B cell (primary cell): ENCODE measurements around the gene FAM180B.

Experiments
- EZH2 ChIP-seq: IDR thresholded peaks from 2 replicates; pipeline ENCODE4 v1.6.1; 2012; ENCODE audit warnings: borderline replicate concordance, low read depth, mild to moderate bottlenecking, moderate library complexity, low read length; ENCODE audit not compliant: insufficient read depth, poor library complexity, severe bottlenecking
- TF ChIP-seq, protein P1 (sequence below): fragments of 200-600 bp; IDR thresholded peaks from one replicate; pipeline ENCODE4 v1.8.0; 2022; ENCODE audit warnings: antibody characterized with exemption, mild to moderate bottlenecking

DNA sequence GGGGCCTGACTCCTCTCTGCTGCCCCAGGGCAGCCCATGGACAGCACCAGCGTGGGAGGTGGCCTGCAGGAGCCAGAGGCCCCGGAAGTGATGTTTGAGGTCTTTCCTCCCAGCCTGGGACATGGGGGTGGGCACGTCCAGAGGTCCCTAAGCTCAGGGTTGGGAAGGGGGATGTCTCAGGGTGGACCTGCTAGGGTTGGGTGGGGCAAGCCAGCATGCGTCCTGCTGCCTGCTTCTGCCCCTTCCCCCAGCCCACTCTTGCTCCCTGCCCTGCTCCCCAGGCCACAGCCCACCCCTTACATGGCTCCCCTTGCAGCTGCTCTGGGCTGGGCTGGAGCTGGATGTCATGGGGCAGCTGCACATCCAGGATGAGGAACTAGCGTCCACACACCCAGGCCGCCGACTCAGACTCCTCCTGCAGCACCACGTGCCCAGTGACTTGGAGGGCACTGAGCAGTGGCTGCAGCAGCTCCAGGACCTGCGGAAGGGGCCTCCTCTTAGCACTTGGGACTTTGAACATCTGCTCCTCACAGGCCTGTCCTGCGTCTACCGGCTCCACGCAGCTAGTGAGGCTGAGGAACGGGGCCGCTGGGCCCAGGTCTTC lies 1.3 kb downstream of the FAM180B start:
- TF ChIP-seq, protein P1, sequence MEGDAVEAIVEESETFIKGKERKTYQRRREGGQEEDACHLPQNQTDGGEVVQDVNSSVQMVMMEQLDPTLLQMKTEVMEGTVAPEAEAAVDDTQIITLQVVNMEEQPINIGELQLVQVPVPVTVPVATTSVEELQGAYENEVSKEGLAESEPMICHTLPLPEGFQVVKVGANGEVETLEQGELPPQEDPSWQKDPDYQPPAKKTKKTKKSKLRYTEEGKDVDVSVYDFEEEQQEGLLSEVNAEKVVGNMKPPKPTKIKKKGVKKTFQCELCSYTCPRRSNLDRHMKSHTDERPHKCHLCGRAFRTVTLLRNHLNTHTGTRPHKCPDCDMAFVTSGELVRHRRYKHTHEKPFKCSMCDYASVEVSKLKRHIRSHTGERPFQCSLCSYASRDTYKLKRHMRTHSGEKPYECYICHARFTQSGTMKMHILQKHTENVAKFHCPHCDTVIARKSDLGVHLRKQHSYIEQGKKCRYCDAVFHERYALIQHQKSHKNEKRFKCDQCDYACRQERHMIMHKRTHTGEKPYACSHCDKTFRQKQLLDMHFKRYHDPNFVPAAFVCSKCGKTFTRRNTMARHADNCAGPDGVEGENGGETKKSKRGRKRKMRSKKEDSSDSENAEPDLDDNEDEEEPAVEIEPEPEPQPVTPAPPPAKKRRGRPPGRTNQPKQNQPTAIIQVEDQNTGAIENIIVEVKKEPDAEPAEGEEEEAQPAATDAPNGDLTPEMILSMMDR: no peak
- no peak for TF ChIP-seq EZH2
